ENCODE measurements around the gene HINFP. TPM values are rescaled to one million over a fixed set of nuclear protein-coding genes. Genes with fewer than 3 reads are reported as not detected.

The HINFP gene
- total RNA-seq, 3 donors from 2014 or later, result 37.2 to 58.1 (median 42.2) TPM

DNA sequence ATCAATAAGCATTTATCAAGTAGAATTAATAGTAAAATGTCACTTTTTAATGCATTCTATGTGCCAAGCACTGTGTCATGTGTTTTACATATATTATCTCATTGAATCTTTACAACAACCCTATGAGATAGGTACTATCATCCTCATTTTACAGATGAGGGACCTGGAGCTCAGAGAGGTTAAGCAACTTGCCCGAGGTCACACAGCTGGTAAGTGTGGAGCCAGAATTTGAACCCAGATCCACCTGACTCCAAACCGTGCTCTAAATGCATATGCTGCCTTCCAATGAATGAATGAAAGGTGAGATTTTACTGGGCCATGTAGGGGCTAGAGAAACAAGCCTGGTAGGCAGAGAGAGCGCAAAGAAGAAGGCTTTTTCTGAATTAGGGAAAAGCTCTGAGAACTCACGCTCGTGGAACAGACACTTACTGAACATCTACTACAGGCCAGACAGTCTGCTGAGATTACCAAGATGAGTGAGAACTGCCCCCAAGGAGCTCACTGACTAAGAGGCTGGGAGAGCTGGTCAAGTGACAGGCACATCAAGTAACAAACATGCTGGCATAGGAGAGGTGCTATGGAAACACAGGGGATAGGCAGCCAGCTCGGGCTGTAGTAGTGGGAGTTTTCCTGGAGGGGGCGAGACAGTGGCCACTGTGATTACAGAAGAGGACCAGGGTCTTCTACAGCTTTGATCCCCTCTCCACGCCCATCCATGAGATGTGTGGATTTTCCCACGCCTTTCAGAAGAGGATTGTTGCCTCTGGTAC is 31.9 kb downstream of the HINFP start:
- H3K9me3 ChIP-seq, result no peaks in the 10 kb centered on the region
- TF ChIP-seq, protein P1, sequence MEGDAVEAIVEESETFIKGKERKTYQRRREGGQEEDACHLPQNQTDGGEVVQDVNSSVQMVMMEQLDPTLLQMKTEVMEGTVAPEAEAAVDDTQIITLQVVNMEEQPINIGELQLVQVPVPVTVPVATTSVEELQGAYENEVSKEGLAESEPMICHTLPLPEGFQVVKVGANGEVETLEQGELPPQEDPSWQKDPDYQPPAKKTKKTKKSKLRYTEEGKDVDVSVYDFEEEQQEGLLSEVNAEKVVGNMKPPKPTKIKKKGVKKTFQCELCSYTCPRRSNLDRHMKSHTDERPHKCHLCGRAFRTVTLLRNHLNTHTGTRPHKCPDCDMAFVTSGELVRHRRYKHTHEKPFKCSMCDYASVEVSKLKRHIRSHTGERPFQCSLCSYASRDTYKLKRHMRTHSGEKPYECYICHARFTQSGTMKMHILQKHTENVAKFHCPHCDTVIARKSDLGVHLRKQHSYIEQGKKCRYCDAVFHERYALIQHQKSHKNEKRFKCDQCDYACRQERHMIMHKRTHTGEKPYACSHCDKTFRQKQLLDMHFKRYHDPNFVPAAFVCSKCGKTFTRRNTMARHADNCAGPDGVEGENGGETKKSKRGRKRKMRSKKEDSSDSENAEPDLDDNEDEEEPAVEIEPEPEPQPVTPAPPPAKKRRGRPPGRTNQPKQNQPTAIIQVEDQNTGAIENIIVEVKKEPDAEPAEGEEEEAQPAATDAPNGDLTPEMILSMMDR (IDR thresholded peaks at IDR 0.05), result no peak
- no peak overlapping the region for H3K4me3 ChIP-seq
- DNase-seq (peak in 1 of 3 donors; percentile 1), ATAC-seq (no peak)
- peaks cover 9% of the 10 kb centered on the region for H3K4me1 ChIP-seq (ENCODE audit: low read depth)
- H3K36me3 ChIP-seq (ENCODE audit: low read depth), result no peaks in the 10 kb centered on the region
- intact Hi-C loops (cut with DNase I, micrococcal nuclease), result no loop called here

DNA sequence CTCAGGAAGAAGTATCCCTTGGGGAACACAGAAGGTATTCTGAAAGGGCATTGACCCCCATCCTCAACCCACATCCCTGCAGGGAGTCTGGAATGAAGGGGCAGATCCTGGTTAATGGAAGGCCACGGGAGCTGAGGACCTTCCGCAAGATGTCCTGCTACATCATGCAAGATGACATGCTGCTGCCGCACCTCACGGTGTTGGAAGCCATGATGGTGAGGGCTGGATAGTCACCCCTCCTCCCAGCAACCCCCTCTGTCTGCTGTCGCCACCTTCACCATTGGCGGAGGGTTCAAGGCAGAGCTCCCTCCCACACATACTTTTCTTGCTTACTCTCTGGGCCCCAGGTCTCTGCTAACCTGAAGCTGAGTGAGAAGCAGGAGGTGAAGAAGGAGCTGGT is 32.8 kb downstream of the HINFP start:
- Histone ChIP-seq H3K36me3 (ENCODE audit: low read depth) (no peaks in the 10 kb centered on the region), H3K4me3 (no peak overlapping the region), H3K9me3 (no peaks in the 10 kb centered on the region), H3K4me1 (ENCODE audit: low read depth) (peaks cover 6% of the 10 kb centered on the region)
- DNase-seq (no peak), ATAC-seq (no peak)
- intact Hi-C loops (cut with DNase I, micrococcal nuclease), result no loop called here
- TF ChIP-seq, protein P1 (IDR thresholded peaks at IDR 0.05), result no peak

DNA sequence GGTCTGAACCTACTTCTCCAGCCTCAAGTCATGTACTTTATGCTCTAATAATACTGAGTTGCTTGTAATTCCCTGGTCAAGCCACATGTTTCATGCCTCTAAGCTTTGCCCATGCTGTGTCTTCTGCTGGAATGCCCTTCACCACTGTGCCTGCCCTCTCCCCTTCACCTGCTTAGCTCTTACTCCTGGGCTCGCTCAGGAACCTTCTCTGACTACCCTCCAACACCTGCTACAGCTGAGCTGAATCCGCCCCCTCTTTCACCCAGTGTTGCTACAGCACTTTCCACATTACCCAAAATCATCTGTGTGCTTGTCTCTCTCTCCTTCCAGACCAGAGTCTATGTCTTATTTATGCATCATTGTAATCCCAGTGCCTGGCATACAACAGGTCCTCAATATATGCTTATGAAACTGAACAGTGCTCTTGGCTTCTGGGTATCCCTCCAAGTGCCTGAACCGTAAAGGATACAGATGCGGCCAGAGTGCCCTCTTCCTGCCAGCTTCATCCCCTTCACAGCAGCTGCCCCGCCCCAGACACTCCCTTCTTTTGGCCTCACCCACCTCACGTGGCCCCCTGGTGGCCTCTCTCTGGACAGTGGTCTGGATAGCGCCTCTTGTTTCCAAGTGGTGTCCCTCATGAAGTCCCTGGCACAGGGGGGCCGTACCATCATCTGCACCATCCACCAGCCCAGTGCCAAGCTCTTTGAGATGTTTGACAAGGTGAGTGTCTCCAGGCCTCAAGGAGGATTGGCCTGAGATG is 34.5 kb downstream of the HINFP start:
- H3K36me3 ChIP-seq (ENCODE audit: low read depth), result no peaks in the 10 kb centered on the region
- DNase-seq (peak in 2 of 3 donors; percentile 33 to 52), ATAC-seq (peak; percentile 44)
- H3K4me3 ChIP-seq, result no peak overlapping the region
- no peaks in the 10 kb centered on the region for H3K9me3 ChIP-seq
- intact Hi-C loops (cut with DNase I, micrococcal nuclease), result no loop called here
- no peaks in the 10 kb centered on the region for H3K4me1 ChIP-seq (ENCODE audit: low read depth)
- TF ChIP-seq, protein P1 (IDR thresholded peaks at IDR 0.05), result no peak

DNA sequence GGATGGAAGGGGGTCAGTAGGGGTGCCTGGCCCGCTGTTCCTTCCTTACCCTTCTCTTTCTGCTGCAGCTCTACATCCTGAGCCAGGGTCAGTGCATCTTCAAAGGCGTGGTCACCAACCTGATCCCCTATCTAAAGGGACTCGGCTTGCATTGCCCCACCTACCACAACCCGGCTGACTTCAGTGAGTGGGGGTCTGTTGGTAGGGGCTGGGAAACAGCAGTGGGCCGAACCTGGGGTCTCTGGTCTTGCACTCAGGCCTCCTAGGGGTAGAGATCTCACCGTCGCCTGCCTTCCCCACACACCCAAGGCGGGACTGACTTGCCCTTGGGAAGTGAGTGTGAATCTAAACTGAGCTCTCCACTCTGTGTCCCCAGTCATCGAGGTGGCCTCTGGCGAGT is 35.1 kb downstream of the HINFP start:
- DNase-seq, result peak in 1 of 3 donors; percentile 3
- no peak for ATAC-seq
- no peaks in the 10 kb centered on the region for H3K9me3 ChIP-seq
- H3K4me1 ChIP-seq (ENCODE audit: low read depth), result no peaks in the 10 kb centered on the region
- intact Hi-C loops (cut with DNase I, micrococcal nuclease), result no loop called here
- H3K36me3 ChIP-seq (ENCODE audit: low read depth), result no peaks in the 10 kb centered on the region
- no peak overlapping the region for H3K4me3 ChIP-seq
- TF ChIP-seq, protein P1 (IDR thresholded peaks at IDR 0.05), result no peak

DNA sequence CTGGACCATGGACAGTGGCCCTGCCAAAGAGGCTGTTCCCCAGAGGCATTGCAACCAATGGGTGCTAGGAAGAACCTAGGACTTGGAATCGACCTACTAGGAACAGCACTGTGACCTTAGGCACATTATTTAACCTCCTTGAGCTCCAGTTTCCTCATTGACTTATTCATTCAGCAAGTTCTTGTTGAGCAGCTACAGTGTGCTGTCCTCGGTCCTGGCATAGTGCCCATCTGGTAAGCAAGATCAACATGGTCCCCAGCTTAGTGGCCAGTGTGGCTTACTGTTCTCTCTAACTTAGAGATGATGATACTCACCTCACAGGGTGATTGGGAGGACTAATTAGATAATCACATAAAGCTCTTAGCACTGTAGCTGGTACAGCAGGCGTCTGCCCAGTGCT is 35.7 kb downstream of the HINFP start:
- H3K4me3 ChIP-seq, result no peak overlapping the region
- TF ChIP-seq, protein P1 (IDR thresholded peaks at IDR 0.05), result no peak
- no peaks in the 10 kb centered on the region for H3K36me3 ChIP-seq (ENCODE audit: low read depth)
- ATAC-seq (no peak), DNase-seq (peak in 1 of 3 donors; percentile 2)
- no peaks in the 10 kb centered on the region for H3K9me3 ChIP-seq
- intact Hi-C loops (cut with DNase I, micrococcal nuclease), result no loop called here
- H3K4me1 ChIP-seq (ENCODE audit: low read depth), result no peaks in the 10 kb centered on the region

All from mucosa of descending colon (tissue), 3 donors.